Gastrocnemius medialis (tissue), 4 donors: ENCODE data around the gene CPN2. TPM values are rescaled to one million over a fixed set of nuclear protein-coding genes. Genes with fewer than 3 reads are reported as not detected.

Source experiments
- ATAC-seq, 2 donors: fragments of 150-250 bp; one replicate each; pipeline ENCODE4 v1.9.1; 2016
- DNase-seq, 2 donors: peaks; one replicate each; pipeline ENCODE4 v3.0.0-alpha.2; 2019
- H3K27ac ChIP-seq, 4 donors: fragments of 200-600 bp; sonication (generic); 1 replicate in 1 of 4; 2 replicates in 3 of 4; pipeline ENCODE4 v1.5.1; 2016 to 2018; ENCODE audit warnings: mild to moderate bottlenecking in 2 of 4, moderate library complexity in 1 of 4
- H3K27me3 ChIP-seq, 3 donors: fragments of 200-600 bp; sonication (generic) in 2 of 3; 1 replicate in 1 of 3; 2 replicates in 2 of 3; pipeline versions ENCODE4 v1.5.1 to v1.6.0; 2016 to 2019; ENCODE audit warnings: mild to moderate bottlenecking in 1 of 3, moderate library complexity in 1 of 3
- H3K36me3 ChIP-seq, 2 donors: fragments of 200-600 bp; sonication (generic) in 1 of 2; one replicate each; pipeline ENCODE4 v1.5.1; 2017 to 2018
- H3K4me1 ChIP-seq, 2 donors: fragments of 200-600 bp; sonication (generic) in 1 of 2; one replicate each; pipeline ENCODE4 v1.5.1; 2016 to 2017; ENCODE audit warnings: mild to moderate bottlenecking in 2 of 2
- H3K4me3 ChIP-seq, 4 donors: fragments of 200-600 bp; sonication (generic) in 3 of 4; 1 replicate in 1 of 4; 2 replicates in 3 of 4; pipeline ENCODE4 v1.5.1; 2016 to 2019; ENCODE audit warnings: mild to moderate bottlenecking in 2 of 4
- H3K9me3 ChIP-seq, 3 donors: fragments of 200-600 bp; sonication (generic) in 2 of 3; 1 replicate in 1 of 3; 2 replicates in 2 of 3; pipeline ENCODE4 v1.5.1; 2016 to 2019
- POLR2A ChIP-seq, 2 donors: fragments of 450-650 bp; IDR thresholded peaks; one replicate each; pipeline ENCODE4 v1.6.1; 2017; ENCODE audit warnings: antibody characterized with exemption in 2 of 2, mild to moderate bottlenecking in 2 of 2, moderate library complexity in 2 of 2
- in situ Hi-C, 4 donors: fragments of 200-750 bp; cut with MboI; loops; one replicate each; pipeline versions ENCODE4 v1.15.0 to v1.8.0; 2017; ENCODE audit warnings: low sequenced_read_pairs in 4 of 4
- intact Hi-C: fragments of 100-400 bp; cut with DNase I; formaldehyde crosslinking; loops from one replicate; pipeline ENCODE4 v1.15.1; 2023; ENCODE audit warnings: low total_unique reads
- total RNA-seq, 4 donors: library from RNA; depleted of rRNA; stranded (reverse); fragments of >200 nt; gene quantifications; one replicate each; pipeline versions ENCODE4 v1.1.0 to v1.2.3, GENCODE V29; 2016
- TF ChIP-seq, protein P1 (sequence below), 5 experiments: fragments of 450-650 bp in 3 of 5; fragments of 200-600 bp in 2 of 5; sonication (generic) in 2 of 5; IDR thresholded peaks in 4 of 5; conservative IDR thresholded peaks in 1 of 5; 1 replicate in 4 of 5; 2 replicates in 1 of 5; pipeline ENCODE4 v1.5.1; 2016 to 2019; ENCODE audit warnings: antibody characterized with exemption in 5 of 5, mild to moderate bottlenecking in 3 of 5, moderate library complexity in 3 of 5

Gene CPN2
- total RNA-seq, 4 donors from 2014 or later: 0.46 to 1.1 TPM; not detected in 2

DNA sequence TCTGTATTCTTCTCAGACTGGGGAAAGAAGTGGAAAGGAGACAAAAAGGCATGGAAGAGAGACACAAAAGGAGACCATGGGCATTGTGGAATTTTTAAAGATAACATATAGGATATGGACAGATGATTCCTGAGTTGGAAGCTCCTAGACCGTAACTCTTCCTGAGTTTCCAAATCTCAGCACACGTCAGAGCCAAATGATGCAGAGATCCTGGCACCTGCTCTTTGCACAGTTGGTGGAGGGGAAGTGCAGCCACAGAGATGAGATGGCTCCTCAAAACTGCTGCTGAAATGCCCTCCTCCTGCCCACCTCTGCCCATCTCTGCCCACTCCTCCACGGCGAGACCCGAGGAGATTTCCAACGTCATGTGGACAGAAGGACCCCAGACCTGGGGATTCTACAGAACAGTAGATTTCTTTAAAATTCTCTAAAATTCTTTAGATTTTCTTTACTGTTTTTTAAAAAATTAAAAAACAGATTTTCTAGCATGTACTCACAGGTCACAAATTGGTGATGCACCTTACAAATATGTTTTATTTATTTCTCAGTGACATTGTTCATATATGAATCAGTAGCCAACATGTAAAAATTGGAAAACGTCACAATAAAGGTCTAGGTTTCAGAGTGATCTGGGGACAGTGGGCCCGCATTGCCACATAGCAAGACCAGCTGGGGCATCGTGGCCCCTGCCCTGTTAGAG, 8.1 kb downstream of the CPN2 start:
- Histone ChIP-seq H3K36me3 (no peaks in the 10 kb centered on the region), H3K4me3 (no peak overlapping the region), H3K9me3 (no peaks in the 10 kb centered on the region), H3K27ac (no peak overlapping the region), H3K4me1 (no peaks in the 10 kb centered on the region), H3K27me3 (no peaks in the 10 kb centered on the region)
- ATAC-seq: no peak
- no peak for TF ChIP-seq POLR2A (IDR thresholded peaks at IDR 0.05)
- TF ChIP-seq, protein P1, sequence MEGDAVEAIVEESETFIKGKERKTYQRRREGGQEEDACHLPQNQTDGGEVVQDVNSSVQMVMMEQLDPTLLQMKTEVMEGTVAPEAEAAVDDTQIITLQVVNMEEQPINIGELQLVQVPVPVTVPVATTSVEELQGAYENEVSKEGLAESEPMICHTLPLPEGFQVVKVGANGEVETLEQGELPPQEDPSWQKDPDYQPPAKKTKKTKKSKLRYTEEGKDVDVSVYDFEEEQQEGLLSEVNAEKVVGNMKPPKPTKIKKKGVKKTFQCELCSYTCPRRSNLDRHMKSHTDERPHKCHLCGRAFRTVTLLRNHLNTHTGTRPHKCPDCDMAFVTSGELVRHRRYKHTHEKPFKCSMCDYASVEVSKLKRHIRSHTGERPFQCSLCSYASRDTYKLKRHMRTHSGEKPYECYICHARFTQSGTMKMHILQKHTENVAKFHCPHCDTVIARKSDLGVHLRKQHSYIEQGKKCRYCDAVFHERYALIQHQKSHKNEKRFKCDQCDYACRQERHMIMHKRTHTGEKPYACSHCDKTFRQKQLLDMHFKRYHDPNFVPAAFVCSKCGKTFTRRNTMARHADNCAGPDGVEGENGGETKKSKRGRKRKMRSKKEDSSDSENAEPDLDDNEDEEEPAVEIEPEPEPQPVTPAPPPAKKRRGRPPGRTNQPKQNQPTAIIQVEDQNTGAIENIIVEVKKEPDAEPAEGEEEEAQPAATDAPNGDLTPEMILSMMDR (IDR thresholded peaks at IDR 0.05 in 4 of 5, conservative IDR thresholded peaks at IDR 0.05 in 1 of 5): no peak
- no peak for DNase-seq
- intact Hi-C loops (no loop called here), in situ Hi-C loops (loop anchor here in 2 of 4 donors (25.0 kb wide), 1 partner anchor 244 kb away; no protein-coding TSS in a partner anchor)

DNA sequence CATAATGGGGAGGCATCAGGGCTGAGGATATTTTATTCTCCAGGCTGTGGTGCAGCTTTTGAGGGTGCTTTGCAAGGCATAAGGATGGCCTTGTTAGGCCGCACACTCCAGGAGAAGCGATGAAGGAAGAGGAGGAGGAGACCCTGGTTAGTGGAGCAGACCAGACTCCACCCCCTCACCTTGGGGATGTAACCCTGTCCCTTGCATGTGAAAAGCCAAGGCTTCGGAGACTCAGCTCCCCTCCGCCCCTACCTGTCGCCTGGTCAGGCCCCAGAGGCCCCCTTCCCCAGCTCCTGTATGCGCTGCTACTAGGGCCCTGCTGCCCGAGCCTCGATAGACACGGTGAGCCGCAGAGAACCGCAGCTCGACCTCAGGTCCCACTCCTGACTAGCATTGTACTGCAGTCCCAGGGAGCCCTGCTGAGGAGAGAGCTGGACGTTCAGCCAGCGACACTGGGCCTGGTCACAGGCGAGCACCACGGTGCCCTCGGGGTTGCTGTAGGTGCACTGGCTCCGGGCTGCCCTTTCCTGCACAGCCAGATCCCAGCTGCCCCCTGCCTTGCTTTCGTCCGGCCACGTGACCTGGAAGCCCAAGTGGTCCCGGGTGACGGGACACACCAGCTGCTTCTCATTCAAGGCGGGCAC, 10.2 kb downstream of the CPN2 start:
- in situ Hi-C loops: loop anchor here in 2 of 4 donors (25.0 kb wide), 1 partner anchor 246 kb away; no protein-coding TSS in a partner anchor
- H3K27me3 ChIP-seq: no peaks in the 10 kb centered on the region
- intact Hi-C loops: no loop called here
- no peaks in the 10 kb centered on the region for H3K9me3 ChIP-seq
- no peaks in the 10 kb centered on the region for H3K4me1 ChIP-seq
- no peak overlapping the region for H3K27ac ChIP-seq
- no peaks in the 10 kb centered on the region for H3K36me3 ChIP-seq
- no peak overlapping the region for H3K4me3 ChIP-seq
- no peak for ATAC-seq
- no peak for DNase-seq
- no peak for TF ChIP-seq POLR2A (IDR thresholded peaks at IDR 0.05)
- TF ChIP-seq, protein P1 (IDR thresholded peaks at IDR 0.05 in 4 of 5, conservative IDR thresholded peaks at IDR 0.05 in 1 of 5): no peak

DNA sequence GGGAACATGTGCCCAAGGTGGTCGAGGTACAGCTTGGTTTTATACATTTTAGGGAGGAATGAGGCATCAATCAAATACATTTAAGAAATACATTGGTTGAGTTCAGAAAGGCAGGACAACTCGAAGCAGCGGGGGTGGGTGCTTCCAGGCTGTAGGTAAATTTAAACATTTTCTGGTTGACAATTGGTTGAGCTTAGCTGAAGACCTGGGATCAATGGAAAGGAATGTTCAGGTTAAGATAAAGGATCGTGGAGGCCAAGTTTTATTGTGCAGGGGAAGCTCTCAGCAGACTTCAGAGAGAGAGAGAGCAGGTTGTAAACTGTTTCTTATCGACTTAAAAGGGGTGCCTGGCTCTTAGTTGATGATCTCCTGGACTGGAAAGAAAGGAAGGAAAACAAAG, 11.3 kb downstream of the CPN2 start:
- Histone ChIP-seq H3K27ac (no peak overlapping the region), H3K9me3 (no peaks in the 10 kb centered on the region), H3K36me3 (no peaks in the 10 kb centered on the region), H3K27me3 (no peaks in the 10 kb centered on the region), H3K4me3 (no peak overlapping the region), H3K4me1 (no peaks in the 10 kb centered on the region)
- ATAC-seq (no peak), DNase-seq (no peak)
- in situ Hi-C loops (loop anchor here in 2 of 4 donors (25.0 kb wide), 1 partner anchor 247 kb away; no protein-coding TSS in a partner anchor), intact Hi-C loops (no loop called here)
- no peak for TF ChIP-seq POLR2A (IDR thresholded peaks at IDR 0.05)
- TF ChIP-seq, protein P1 (IDR thresholded peaks at IDR 0.05 in 4 of 5, conservative IDR thresholded peaks at IDR 0.05 in 1 of 5): no peak

DNA sequence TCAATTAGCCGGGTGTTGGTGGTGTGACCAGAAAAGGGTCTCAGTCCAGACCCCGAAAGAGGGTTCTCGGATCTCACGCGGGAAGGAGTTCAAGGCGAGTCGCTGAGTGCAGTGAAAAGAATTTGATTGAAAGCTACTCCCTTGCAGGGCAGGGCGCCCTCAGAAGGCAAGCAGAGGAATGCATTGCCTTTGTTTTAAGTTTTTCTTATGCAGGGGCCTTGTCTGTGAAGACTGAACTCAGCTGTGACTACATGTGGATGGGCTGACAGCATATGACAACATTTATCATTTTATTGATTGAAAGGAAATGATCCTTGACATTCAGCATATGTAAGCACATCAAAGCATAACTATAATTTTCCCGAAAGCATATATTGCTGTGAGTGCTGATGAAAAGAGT, 11.8 kb downstream of the CPN2 start:
- no peak for DNase-seq
- TF ChIP-seq, protein P1 (IDR thresholded peaks at IDR 0.05 in 4 of 5, conservative IDR thresholded peaks at IDR 0.05 in 1 of 5): no peak
- TF ChIP-seq POLR2A (IDR thresholded peaks at IDR 0.05): no peak
- ATAC-seq: no peak
- Histone ChIP-seq H3K9me3 (no peaks in the 10 kb centered on the region), H3K27ac (no peak overlapping the region), H3K27me3 (no peaks in the 10 kb centered on the region), H3K4me1 (no peaks in the 10 kb centered on the region), H3K4me3 (no peak overlapping the region), H3K36me3 (no peaks in the 10 kb centered on the region)
- in situ Hi-C loops: loop anchor here in 2 of 4 donors (25.0 kb wide), 1 partner anchor 248 kb away; no protein-coding TSS in a partner anchor
- intact Hi-C loops: no loop called here
